T follicular helper cell (primary cell): ENCODE data around the gene ZNF853.
"Not testable (repeated sequence)": the region's sequence is repeated elsewhere in the genome, so short reads cannot be mapped to it uniquely, and the experiment has no call there.

Source experiments
- DNase-seq: peaks from one replicate; pipeline ENCODE4 v3.0.0-alpha.2; 2020; ENCODE audit warnings: low read depth

The ZNF853 gene

DNA sequence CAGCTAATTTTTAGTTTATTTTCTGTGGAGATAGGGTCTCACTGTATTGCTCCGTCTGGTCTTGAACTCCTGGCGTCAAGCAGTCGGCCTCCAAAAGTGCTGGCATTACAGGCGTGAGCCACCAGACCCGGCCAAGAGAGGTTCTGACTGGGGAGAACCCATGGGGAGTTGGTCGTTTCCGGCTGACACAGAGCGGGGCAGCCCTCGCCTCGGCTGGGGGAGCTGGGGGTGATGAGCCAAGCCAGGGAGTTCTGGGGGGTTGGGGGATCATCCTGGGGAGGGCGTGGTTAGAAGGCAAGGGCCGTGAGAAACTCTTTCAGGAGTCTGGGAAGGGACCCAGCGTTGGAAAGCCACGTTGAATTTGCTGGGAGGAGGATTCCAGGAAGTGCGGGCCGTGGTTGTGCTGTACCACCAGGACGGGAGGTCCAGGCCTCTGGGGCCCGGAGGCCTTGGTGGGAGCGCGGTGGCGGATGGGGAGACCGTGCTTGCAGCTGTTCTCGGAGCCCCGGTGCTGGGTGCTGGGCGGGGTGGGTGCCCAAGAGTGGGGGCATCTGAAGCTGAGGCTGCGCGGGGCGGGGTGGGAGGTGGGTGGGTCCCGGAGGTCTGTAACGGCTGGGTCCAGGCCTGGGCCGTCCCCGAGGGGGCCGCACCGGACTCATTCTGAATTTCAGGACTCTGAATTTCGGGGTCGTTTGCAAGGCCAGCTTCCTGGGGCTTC is 8.4 kb upstream of the ZNF853 start:
- no peak for DNase-seq

DNA sequence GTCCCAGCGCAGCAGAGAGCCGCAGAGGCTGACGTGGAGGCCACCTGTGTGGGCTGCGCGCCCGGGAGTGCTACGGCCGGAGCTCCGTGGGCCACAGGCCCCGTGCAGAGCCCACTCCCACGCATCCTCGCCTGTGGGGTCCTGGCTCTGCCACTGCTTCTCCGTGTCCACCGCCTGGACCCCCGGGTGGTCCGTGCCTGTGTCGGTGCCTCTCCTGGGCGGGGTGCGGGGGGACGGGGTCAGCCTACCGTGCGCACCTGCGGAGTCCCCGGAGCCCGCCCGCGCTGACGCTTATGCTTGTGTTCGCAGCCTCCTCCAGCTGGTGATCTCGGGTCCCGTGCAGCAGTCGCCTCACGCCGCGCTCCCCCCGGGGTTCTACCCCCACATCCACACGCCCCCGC is 7.8 kb upstream of the ZNF853 start:
- DNase-seq, result no peak

DNA sequence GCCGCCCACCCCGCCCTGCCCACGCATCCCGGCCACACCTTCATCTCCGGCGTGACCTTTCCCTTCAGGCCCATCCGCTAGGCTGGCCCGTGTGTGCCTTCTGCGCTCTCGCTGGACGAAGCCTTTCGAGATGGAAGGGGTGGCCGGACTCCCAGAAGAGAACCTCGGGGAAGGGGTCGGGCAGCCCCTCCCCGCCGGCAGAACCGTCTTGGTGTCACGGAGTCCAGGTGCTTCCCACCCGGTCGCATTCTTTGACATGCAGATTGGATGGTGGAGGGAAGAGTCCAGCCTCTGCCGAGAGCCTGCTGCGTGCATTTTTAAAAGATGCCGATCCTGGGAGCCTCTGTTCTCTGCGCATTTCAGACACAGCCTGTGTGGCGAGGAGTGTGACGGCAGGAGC is 7.3 kb upstream of the ZNF853 start:
- no peak for DNase-seq

DNA sequence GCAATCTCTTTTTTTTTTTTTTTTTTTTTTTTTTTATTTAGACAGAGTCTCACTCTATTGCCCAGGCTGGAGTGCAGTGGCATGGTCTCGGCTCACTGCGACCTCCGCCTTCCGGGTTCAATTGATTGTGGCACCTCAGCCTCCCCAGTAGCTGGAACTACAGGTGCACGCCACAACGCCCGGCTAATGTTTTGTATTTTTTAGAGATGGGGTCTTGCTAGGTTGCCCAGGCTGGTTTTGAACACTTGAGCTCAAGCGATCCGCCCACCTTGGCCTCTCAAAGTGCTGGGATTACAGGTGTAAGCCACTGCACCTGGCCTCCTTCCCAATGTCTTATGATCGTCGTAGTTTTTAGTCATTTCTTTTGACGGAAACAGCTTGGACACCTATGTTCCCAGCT is 6.6 kb upstream of the ZNF853 start:
- no peak for DNase-seq

DNA sequence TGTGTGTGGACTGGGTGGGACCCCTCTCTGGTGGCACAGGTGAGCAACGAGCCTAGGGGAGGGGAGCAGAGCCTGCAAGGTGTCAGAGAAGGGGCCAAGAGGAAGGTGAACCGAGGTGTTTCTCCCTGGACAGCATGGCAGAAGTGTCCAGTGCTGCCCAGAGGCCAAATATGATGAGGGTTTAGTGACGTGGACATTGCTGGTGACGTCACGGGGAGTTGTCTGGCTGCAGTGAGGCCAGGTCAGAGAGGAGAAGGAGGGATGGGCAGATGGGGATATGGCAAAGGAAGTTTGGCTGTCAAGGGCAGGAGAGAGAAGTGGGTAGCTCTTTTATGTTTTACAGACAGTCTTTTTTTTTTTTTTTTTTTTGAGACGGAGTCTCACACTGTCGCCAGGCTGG is 2.6 kb upstream of the ZNF853 start:
- no peak for DNase-seq

DNA sequence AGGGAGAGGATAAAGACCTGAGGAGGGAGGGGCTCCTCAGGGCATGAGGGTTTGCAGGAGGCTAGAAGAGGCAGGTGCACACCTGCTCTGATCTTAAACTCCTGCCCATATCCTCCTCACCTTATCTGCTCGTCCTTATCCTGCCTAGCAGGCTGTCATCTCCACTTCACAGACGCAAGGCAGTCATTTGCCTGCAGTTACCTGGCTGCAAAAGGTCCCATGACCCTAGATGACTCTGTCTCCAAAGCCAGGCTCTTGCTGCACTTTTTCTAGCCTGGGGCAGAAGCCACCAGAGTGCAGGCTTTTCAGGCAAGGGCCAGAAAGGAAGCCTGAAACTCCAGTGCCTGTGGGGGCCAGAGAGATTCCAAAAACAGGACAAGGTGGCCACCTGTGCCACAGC is 1.7 kb upstream of the ZNF853 start:
- DNase-seq, result no peak

DNA sequence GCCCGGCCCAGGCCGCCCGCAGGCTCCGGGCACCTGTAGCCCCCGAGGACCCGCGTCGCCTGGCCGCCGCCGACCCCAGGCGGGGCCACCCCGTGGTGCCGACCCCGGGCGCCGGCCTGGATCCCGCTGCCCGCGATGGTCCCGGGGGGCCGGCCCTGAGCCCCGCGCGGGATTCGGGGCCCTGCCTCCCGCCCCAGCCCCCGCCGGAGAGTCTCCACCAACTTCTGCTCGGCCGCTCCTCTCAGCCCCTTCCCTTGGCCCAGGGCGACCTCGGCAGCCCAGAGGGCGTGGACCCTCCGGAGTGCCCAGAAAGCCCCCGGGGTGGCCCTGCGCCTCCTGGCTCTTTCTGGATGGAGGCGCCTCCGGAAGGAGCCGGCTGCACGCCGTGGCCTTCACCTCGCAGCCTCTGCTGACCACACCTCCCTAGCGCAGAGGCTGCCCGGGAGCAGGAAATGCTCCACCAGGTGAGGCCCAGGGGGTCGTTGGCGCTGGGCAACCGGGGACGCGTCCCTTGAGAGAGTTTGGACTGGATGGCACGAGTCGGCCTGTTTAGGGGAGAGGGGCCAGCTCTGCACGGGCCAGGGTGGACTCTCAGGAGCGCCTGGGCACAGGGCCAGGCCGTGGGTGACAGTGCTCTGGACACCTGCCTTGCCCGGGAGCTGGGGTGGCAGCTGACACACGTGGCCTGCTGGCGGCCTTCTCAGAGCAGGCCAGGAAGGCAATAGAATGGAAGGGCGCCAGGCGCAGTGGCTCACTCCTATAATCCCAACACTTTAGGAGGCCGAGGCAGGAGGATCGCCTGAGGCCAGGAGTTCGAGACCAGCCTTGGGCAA is 529 bp downstream of the ZNF853 start:
- DNase-seq, result no peak

DNA sequence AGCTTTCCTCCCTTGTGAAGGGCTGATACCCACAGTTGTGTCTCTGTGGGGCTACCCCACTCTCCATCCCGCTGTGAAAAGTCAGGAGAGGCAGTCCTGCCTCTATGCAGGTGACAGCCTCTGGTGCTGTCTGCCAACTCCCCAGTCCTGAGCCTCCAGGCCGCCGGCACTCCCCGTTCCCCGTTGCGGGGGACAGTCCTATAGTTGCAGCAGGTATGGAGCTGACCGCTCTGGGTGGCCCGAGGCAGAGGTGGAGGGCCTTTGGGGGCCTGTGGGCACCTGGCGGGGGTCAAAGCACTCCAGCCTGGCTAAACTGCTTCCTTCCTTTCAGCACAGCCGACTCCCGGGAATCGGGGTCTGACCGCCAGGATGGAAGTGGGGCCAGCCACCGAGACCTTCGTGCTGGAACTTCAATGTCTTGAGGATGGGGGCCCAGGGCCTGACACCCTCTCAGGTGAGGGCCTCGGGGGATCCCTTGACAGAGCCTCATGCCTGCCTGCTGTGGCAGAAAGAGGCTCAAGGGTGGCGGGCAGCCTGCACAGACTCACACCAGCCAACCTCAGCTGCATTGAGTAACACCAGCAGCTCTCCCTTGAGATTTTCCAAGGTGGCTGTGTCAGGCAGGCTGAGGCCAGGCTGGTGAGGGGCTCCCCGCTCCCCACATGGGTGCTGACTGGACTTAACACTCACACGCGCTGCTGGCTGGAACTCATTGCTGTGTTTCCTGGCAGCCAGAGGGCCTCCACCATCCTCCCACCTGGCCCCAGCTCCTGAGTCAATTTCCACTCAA is 1.6 kb downstream of the ZNF853 start:
- no peak for DNase-seq

DNA sequence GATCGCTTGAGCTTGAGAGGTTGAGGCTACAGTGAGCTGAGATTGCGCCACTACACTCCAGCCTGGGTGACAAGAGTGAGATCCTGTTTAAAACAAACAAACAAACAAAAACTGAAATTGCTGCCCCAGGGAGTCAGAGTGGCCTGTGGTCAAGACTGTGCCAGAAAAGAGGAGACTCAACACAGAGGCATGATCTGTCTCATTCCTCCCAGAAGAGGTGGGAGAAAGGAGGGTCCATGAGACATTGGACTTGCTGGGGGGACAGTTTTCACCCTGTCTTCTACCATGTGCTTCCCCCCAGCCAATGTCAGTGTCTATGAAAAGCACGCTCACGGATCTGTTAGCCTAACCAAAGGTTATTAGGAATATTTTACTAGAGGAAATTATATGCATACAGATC is 3.2 kb downstream of the ZNF853 start:
- no peak for DNase-seq

DNA sequence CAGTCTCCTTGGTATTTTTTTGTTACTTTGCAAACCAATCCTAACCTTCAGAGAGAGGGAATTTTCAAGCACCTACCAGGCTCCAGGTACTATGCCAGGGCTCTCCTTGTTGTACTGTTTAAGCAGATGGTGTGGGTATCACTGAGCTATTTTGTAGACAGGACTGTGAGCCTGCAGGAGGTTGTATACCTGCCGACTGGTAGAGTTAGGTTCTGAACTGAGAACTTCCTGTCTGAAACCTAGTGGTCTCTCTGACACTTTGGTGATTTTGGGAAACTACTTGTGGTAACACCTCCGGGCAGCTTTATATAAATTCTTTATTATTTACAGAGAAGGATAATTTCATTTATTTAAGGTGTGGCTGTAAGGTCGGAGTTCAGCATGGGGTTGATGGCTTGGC is 4.6 kb downstream of the ZNF853 start:
- no peak for DNase-seq

DNA sequence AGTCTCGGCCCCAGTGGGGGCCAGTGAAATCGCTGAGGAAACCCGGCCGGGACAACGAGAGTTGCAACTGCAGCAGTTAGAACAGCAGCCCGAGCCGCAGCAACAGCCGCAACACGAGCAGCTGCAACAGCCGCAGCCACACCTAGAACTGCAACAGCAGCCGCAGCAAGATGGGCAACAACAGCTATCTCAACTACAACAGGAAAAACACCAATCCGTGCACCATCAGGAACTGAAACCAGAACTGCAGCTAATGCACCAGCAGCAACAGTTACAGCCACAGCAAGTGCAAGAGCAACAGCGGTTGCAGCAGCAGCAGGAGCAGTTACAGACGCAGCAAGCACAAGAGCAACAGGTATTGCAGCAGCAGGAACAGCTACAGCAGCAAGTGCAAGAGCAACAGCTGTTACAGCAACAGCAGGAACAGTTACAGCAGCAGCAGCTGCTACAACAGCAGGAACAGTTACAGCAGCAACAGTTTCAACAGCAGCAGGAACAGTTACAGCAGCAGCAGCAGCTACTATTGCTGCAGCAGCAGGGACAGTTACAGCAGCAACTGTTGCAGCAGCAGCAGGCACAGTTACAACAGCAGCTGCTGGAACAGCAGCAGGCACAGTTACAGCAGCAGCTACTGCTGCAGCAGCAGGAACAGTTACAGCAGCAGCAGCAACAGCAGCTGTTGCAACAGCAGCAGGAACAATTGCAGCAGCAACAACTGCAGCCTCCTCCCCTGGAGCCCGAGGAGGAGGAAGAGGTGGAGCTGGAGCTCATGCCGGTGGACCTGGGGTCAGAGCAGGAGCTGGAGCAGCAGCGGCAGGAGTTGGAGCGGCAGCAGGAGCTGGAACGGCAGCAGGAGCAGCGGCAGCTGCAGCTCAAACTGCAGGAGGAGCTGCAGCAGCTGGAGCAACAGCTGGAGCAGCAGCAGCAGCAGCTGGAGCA is 6.1 kb downstream of the ZNF853 start:
- DNase-seq, result no peak

DNA sequence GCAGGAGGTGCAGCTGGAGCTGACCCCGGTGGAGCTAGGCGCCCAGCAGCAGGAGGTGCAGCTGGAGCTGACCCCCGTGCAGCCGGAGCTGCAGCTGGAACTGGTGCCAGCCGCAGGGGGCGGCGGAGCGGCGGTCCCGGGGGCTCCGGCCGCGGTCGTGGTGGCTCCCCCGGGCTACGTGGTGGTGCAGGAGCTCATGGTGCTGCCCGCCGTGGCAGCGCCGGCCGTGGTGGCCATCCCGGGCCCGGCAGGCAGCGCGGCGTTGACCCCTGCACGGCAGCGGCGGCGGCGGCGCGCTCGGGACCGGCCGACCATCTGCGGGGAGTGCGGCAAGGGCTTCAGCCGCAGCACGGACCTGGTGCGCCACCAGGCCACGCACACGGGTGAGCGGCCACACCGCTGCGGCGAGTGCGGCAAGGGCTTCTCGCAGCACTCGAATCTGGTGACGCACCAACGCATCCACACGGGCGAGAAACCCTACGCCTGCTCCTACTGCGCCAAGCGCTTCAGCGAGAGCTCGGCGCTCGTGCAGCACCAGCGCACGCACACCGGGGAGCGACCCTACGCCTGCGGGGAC is 6.8 kb downstream of the ZNF853 start:
- no peak for DNase-seq

DNA sequence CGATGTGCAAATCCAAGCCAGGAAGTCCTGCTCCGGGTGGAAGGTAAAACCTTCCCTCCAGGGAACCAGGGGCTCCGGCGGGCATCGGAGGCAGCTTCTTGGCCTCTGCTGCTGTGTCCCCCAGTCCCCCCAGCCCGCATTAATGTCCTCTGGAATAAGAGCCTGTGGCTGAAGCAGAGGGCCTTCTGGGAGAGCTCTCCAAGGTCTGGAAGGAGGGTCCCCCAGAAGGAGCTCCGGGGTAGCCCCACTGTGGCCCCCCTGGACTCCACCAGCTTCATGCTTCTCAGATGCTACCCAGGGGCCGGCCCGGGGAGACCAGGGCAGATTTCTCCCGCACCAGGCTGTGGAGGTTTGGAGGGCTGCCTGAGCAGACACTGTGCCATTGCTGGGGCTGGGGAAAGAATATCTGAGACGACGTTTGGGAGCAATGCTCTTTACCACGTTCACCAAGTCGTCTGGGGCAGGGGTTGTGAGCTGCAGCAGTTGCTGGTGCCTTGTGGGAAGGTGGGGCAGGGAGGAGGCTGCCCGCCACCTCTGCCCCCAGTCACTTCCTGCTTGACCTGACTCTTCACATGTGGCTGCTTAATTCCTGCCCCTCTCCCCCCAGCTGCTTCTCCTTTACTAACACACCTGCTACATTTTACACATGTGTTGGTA is 8.3 kb downstream of the ZNF853 start:
- no peak for DNase-seq

DNA sequence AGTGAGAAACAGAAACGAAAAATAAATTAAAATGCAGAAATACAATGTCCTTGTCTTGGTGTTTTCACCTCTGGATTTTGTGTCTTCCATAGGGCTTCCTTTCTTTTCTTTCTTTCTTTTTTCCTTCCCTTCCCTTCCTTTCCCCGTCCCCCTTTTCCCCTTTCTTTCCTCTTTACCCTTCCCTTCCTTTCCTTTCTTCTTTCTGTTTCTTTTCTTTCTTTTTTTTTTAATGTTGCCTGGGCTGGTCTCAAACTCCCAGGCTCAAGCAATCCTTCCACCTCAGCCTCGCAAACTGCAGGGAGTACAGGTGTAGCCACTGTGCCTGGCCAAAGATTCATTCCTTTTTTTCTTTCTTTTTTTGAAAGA is 8.8 kb downstream of the ZNF853 start:
- no peak for DNase-seq

DNA sequence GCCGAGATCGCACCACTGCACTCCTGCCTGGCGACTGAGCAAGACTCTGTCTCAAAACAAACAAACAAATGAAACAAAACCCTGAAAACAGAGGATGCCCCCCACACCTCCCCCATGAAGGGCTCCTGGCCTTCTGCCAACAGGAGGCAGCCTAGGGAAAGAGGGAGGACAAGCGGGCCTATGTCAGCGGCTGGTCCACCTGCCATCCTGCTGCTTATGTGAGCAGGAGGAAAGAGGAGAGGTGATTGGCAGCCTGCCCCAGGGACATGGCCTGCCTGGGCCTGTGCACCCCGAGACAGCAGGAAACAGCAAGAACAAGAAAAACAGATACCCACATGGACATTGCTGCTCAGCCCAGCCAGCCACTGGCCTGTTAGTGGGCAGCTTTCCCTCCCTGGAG is 12.6 kb downstream of the ZNF853 start:
- no peak for DNase-seq

DNA sequence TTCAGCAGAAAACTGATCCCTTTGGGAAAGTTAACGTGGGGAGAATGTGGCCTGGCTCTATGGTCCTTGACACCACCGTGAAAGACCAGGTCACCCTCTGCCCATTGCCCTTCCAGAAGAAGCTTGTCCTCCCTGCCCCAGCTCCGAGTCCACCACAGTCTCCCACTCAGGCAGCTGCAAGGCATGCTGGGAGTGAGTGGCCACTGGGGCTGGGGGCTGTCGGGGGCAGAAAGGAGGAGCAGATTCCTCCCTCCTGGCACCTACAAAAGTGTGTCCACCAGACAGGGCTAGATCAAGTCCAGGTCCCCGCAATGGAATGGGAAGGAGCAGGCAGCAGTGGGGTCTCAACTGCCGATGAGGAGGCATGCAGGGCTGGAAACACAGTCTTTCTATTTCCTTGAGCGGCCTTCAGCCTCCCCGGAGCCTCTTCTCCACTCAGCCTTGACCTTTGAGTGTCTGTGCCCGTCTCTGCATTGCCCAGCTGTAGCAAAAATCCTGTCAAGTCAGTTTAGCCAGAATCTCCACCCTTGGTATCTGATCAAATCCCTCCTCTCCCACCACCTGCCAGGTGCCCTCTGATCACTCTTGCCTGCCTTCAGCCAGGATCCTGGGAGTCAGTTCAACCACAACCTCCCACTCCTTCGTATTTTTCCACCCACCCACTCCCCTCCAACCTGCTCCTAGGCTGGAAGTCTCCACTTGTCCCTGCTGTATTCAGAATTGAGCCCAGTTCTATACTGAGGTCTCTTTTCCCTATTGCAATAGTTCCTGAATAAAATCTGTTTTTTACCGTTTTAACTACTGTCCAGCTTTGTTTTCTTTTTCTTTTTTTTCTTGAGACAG is 14.8 kb downstream of the ZNF853 start:
- DNase-seq, result no peak

DNA sequence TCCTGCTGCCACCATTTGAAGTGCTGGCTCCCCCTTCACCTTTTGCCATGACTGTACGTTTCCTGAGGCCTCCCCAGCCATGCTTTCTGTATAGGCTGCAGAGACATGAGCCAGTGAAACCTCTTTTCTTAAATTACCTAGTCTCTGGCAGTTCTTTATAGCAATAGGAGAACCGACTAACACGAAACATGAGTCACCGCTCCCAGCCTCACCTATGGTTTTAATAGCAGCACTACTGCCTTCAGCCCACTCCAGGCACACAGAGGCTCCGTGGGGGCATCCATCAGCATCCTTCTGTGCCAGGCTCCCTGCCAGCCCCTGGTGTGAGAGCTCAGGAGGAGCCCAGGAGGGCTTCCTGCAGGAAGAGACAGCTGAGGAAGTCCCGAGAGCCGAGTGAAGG is 16.2 kb downstream of the ZNF853 start:
- no peak for DNase-seq

DNA sequence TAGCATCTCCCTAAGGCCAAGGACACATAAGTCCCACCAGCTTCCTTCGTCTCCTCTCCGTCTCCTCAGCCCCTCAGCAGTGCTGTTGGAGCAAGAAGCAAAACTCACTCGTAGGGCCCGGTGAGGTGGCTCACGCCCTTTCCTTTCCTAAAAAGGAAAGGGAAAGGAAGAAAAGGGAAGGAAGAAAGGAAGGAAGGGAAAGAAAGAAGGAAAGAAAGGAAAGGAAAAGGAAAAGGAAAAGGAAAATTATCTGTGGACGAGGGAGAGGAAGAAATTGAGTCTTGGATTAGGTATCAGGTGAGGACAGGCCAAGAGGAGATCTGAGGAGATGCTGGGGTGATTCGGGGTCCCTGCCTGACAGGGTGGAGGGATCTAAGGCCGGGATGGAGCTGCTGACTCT is 18.6 kb downstream of the ZNF853 start:
- no peak for DNase-seq

DNA sequence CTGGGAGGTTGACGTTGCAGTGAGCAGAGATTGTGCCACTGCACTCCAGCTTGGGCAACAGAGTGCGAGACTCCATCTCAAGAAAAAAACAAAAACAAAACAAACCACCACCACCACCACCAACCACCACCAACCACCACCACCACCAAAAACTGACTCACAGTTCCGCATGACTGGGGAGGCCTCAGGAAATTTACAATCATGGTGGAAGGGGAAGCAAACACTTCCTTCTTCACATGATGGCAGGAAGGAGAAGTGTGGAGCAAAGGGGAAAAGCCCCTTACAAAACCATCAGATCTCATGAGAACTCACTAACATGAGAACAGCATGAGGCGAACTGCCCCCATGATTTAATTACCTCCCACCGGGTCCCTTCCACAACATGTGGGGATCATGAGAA is 19.6 kb downstream of the ZNF853 start:
- DNase-seq, result not testable (repeated sequence)
